KMS-11 (cell line): ENCODE measurements around the gene ERVFRD-1.

ENCODE experiments used
- H2AFZ ChIP-seq: fragments of 200-600 bp; sonication (generic); 2 replicates; pipeline ENCODE4 v1.6.1; 2016; ENCODE audit warnings: antibody characterized with exemption, mixed run types, low read depth
- H3K27ac ChIP-seq: fragments of 200-600 bp; sonication (generic); 2 replicates; pipeline ENCODE4 v1.6.1; 2016; ENCODE audit warnings: mild to moderate bottlenecking, mixed run types
- H3K27me3 ChIP-seq: fragments of 200-600 bp; sonication (generic); 2 replicates; pipeline ENCODE4 v1.6.1; 2017; ENCODE audit warnings: mild to moderate bottlenecking, low read depth, mixed run types, moderate library complexity; ENCODE audit not compliant: insufficient read depth
- H3K36me3 ChIP-seq: fragments of 200-600 bp; sonication (generic); 2 replicates; pipeline ENCODE4 v1.6.1; 2017; ENCODE audit warnings: mild to moderate bottlenecking, mixed run types; ENCODE audit not compliant: insufficient read depth
- H3K4me1 ChIP-seq: fragments of 200-600 bp; sonication (generic); 2 replicates; pipeline ENCODE4 v1.6.1; 2016; ENCODE audit warnings: mild to moderate bottlenecking, low read depth, mixed run types; ENCODE audit not compliant: poor library complexity, severe bottlenecking
- H3K4me2 ChIP-seq: fragments of 200-600 bp; sonication (generic); 2 replicates; pipeline ENCODE4 v1.7.0; 2016; ENCODE audit warnings: mild to moderate bottlenecking, mixed run types
- H3K4me3 ChIP-seq: fragments of 200-600 bp; sonication (generic); IDR thresholded peaks from 2 replicates; pipeline ENCODE4 v1.6.1; 2017; ENCODE audit warnings: low read depth, low read length, mixed read lengths; ENCODE audit not compliant: insufficient read depth
- H3K79me2 ChIP-seq: fragments of 200-600 bp; sonication (generic); 2 replicates; pipeline ENCODE4 v1.6.1; 2016; ENCODE audit warnings: low read depth, mixed run types; ENCODE audit not compliant: insufficient read depth
- H3K9ac ChIP-seq: fragments of 200-600 bp; sonication (generic); 2 replicates; pipeline ENCODE4 v1.6.1; 2016; ENCODE audit warnings: mild to moderate bottlenecking, mixed run types
- H4K20me1 ChIP-seq: fragments of 200-600 bp; sonication (generic); 2 replicates; pipeline ENCODE4 v1.6.1; 2016; ENCODE audit warnings: mild to moderate bottlenecking, mixed run types; ENCODE audit not compliant: insufficient read depth
- CTCF ChIP-seq: fragments of 200-600 bp; sonication (generic); conservative IDR thresholded peaks from 2 replicates; pipeline ENCODE4 v1.6.1; 2017; ENCODE audit warnings: low read depth, mild to moderate bottlenecking, antibody characterized with exemption, low read length, moderate library complexity, mixed read lengths

Gene ERVFRD-1

GRCh38 chr6:11152581-11152980, 41.1 kb upstream of the ERVFRD-1 start:
- Histone ChIP-seq H3K4me3 (no peak overlapping the region), H2AFZ (no peak overlapping the region), H3K27me3 (no peaks in the 10 kb centered on the region), H3K4me2 (no peak overlapping the region), H3K36me3 (no peaks in the 10 kb centered on the region), H3K4me1 (no peaks in the 10 kb centered on the region), H3K27ac (no peak overlapping the region), H4K20me1 (no peaks in the 10 kb centered on the region), H3K79me2 (no peaks in the 10 kb centered on the region), H3K9ac (no peak overlapping the region)
- TF ChIP-seq CTCF: no peak

- no peaks in the 10 kb centered on the region for H4K20me1 ChIP-seq
- no peaks in the 10 kb centered on the region for H3K27me3 ChIP-seq
- H3K4me3 ChIP-seq: no peak overlapping the region
- no peak overlapping the region for H2AFZ ChIP-seq
- no peak overlapping the region for H3K27ac ChIP-seq
- no peak overlapping the region for H3K9ac ChIP-seq
- no peaks in the 10 kb centered on the region for H3K79me2 ChIP-seq
- H3K4me1 ChIP-seq: no peaks in the 10 kb centered on the region
- no peak overlapping the region for H3K4me2 ChIP-seq
- no peaks in the 10 kb centered on the region for H3K36me3 ChIP-seq
- TF ChIP-seq CTCF: no peak
Measured at GRCh38 chr6:11151488-11151887, 40.0 kb upstream of the ERVFRD-1 start.

GRCh38 chr6:11149551-11149950, 38.0 kb upstream of the ERVFRD-1 start:
- H2AFZ ChIP-seq: no peak overlapping the region
- TF ChIP-seq CTCF: no peak
- H3K36me3 ChIP-seq: no peaks in the 10 kb centered on the region
- no peaks in the 10 kb centered on the region for H4K20me1 ChIP-seq
- H3K27me3 ChIP-seq: no peaks in the 10 kb centered on the region
- H3K4me3 ChIP-seq: no peak overlapping the region
- peaks cover 1% of the 10 kb centered on the region for H3K4me1 ChIP-seq
- H3K9ac ChIP-seq: no peak overlapping the region
- no peak overlapping the region for H3K4me2 ChIP-seq
- no peak overlapping the region for H3K27ac ChIP-seq
- no peaks in the 10 kb centered on the region for H3K79me2 ChIP-seq

- Histone ChIP-seq H3K4me3 (no peak overlapping the region), H4K20me1 (no peaks in the 10 kb centered on the region), H3K9ac (no peak overlapping the region), H2AFZ (no peak overlapping the region), H3K79me2 (no peaks in the 10 kb centered on the region), H3K36me3 (no peaks in the 10 kb centered on the region), H3K4me1 (peaks cover 3% of the 10 kb centered on the region), H3K27ac (no peak overlapping the region), H3K27me3 (no peaks in the 10 kb centered on the region), H3K4me2 (no peak overlapping the region)
- TF ChIP-seq CTCF: no peak
Measured at GRCh38 chr6:11146117-11146826, 34.7 kb upstream of the ERVFRD-1 start.
